ENCODE measurements around the gene DLAT. TPM values are rescaled to one million over a fixed set of nuclear protein-coding genes. Genes with fewer than 3 reads are reported as not detected.

DLAT gene
- total RNA-seq, 1 experiment from 2014 or later = 94.1 TPM

GRCh38 chr11:111983187-111983986, 41.8 kb upstream of the DLAT start:
- POLR2A ChIA-PET (ENCODE audit: low non-redundant PET) = no interaction called here
- BruUV-seq (replicated peaks) = no TSS peak

GRCh38 chr11:111986589-111986988, 38.6 kb upstream of the DLAT start:
- H3K4me3 ChIP-seq (ENCODE audit: low read depth, low read length, poor library complexity, severe bottlenecking) = no peak overlapping the region
- intact Hi-C loops (cut with micrococcal nuclease; ENCODE audit: unreplicated experiment) = no loop called here
- POLR2A ChIA-PET (ENCODE audit: low non-redundant PET) = no interaction called here
- TF ChIP-seq CTCF (conservative IDR thresholded peaks at IDR 0.05; ENCODE audit: low read depth, low read length) = no peak
- TF ChIP-seq EZH2 (IDR thresholded peaks at IDR 0.05; ENCODE audit: borderline replicate concordance, low read depth, low read length, poor library complexity, severe bottlenecking) = no peak
- no peaks in the 10 kb centered on the region for H3K27me3 ChIP-seq (replicated peaks; ENCODE audit: insufficient read depth, low read depth, low read length, poor library complexity)
- no peaks in the 10 kb centered on the region for H3K36me3 ChIP-seq (ENCODE audit: insufficient read depth, low read length, poor library complexity, severe bottlenecking)
- no peak overlapping the region for H3K27ac ChIP-seq (ENCODE audit: low read depth, low read length, poor library complexity, severe bottlenecking)
- no peaks in the 10 kb centered on the region for H3K9me3 ChIP-seq (ENCODE audit: low read depth, low read length, poor library complexity, severe bottlenecking)
- H3K4me1 ChIP-seq (ENCODE audit: insufficient read depth, low read length, poor library complexity, severe bottlenecking) = peaks cover 18% of the 10 kb centered on the region
- DNase-seq (ENCODE audit: low spot score) = no peak
- CTCF ChIA-PET = no interaction called here
- BruUV-seq (replicated peaks) = no TSS peak

More at GRCh38 chr11:111983187-111983986, 41.8 kb upstream of the DLAT start:
- Histone ChIP-seq H3K27me3 (replicated peaks; ENCODE audit: insufficient read depth, low read depth, low read length, poor library complexity) (no peaks in the 10 kb centered on the region), H3K4me3 (ENCODE audit: low read depth, low read length, poor library complexity, severe bottlenecking) (no peak overlapping the region), H3K27ac (ENCODE audit: low read depth, low read length, poor library complexity, severe bottlenecking) (no peak overlapping the region), H3K36me3 (ENCODE audit: insufficient read depth, low read length, poor library complexity, severe bottlenecking) (no peaks in the 10 kb centered on the region), H3K4me1 (ENCODE audit: insufficient read depth, low read length, poor library complexity, severe bottlenecking) (peaks cover 15% of the 10 kb centered on the region), H3K9me3 (ENCODE audit: low read depth, low read length, poor library complexity, severe bottlenecking) (no peaks in the 10 kb centered on the region)
- CTCF ChIA-PET = no interaction called here
- intact Hi-C loops (cut with micrococcal nuclease; ENCODE audit: unreplicated experiment) = loop anchor here (5.0 kb wide), 1 partner anchor 51 kb away; no protein-coding TSS in a partner anchor
- DNase-seq (ENCODE audit: low spot score) = peak; percentile 39
- TF ChIP-seq CTCF (conservative IDR thresholded peaks at IDR 0.05; ENCODE audit: low read depth, low read length) (no peak), EZH2 (IDR thresholded peaks at IDR 0.05; ENCODE audit: borderline replicate concordance, low read depth, low read length, poor library complexity, severe bottlenecking) (no peak)

GRCh38 chr11:111990381-111990780, 34.8 kb upstream of the DLAT start:
- ChIA-PET CTCF (interaction anchor here (0.6 kb wide), 1 partner anchor 119 kb away, joined by 4 read pairs; no protein-coding TSS in a partner anchor), POLR2A (ENCODE audit: low non-redundant PET) (no interaction called here)
- BruUV-seq (replicated peaks) = no TSS peak
- H3K27me3 ChIP-seq (replicated peaks; ENCODE audit: insufficient read depth, low read depth, low read length, poor library complexity) = no peaks in the 10 kb centered on the region
- intact Hi-C loops (cut with micrococcal nuclease; ENCODE audit: unreplicated experiment) = no loop called here
- no peak for DNase-seq (ENCODE audit: low spot score)
- H3K36me3 ChIP-seq (ENCODE audit: insufficient read depth, low read length, poor library complexity, severe bottlenecking) = peaks cover 16% of the 10 kb centered on the region
- TF ChIP-seq EZH2 (IDR thresholded peaks at IDR 0.05; ENCODE audit: borderline replicate concordance, low read depth, low read length, poor library complexity, severe bottlenecking) (no peak), CTCF (conservative IDR thresholded peaks at IDR 0.05; ENCODE audit: low read depth, low read length) (no peak)
- H3K4me1 ChIP-seq (ENCODE audit: insufficient read depth, low read length, poor library complexity, severe bottlenecking) = peaks cover 8% of the 10 kb centered on the region
- no peak overlapping the region for H3K27ac ChIP-seq (ENCODE audit: low read depth, low read length, poor library complexity, severe bottlenecking)
- H3K4me3 ChIP-seq (ENCODE audit: low read depth, low read length, poor library complexity, severe bottlenecking) = no peak overlapping the region
- H3K9me3 ChIP-seq (ENCODE audit: low read depth, low read length, poor library complexity, severe bottlenecking) = no peaks in the 10 kb centered on the region
